H9 (cell line): Measurements from ENCODE around the gene ZFAND3. TPM values are rescaled to one million over a fixed set of nuclear protein-coding genes. Genes with fewer than 3 reads are reported as not detected.

Experiments
- DNase-seq: peaks from one replicate; pipeline ENCODE4 v3.0.0-alpha.2; 2017
- H2AFZ ChIP-seq: one replicate; pipeline ENCODE4 v1.6.1; 2013; ENCODE audit warnings: mild to moderate bottlenecking, low read length, control low read depth, moderate library complexity
- H2AK5ac ChIP-seq: 2 replicates; pipeline ENCODE4 v1.6.1; 2013; ENCODE audit warnings: low read length, control low read depth, mixed read lengths; ENCODE audit not compliant: insufficient read length
- H2BK120ac ChIP-seq: one replicate; pipeline ENCODE4 v1.6.1; 2013; ENCODE audit warnings: low read depth, mild to moderate bottlenecking, low read length, control low read depth, inconsistent platforms; ENCODE audit not compliant: poor library complexity, severe bottlenecking
- H2BK12ac ChIP-seq: 2 replicates; pipeline ENCODE4 v1.6.1; 2013; ENCODE audit warnings: low read length, control low read depth, mixed read lengths, low read depth; ENCODE audit not compliant: insufficient read length
- H2BK15ac ChIP-seq: 2 replicates; pipeline ENCODE4 v1.6.1; 2013; ENCODE audit warnings: low read depth, low read length, control low read depth
- H2BK20ac ChIP-seq: one replicate; pipeline ENCODE4 v1.6.1; 2013; ENCODE audit warnings: low read depth, mild to moderate bottlenecking, low read length, control low read depth, inconsistent platforms; ENCODE audit not compliant: poor library complexity, severe bottlenecking
- H2BK5ac ChIP-seq: 2 replicates; pipeline ENCODE4 v1.6.1; 2013; ENCODE audit warnings: low read length, control low read depth, mixed read lengths; ENCODE audit not compliant: insufficient read length
- H3K14ac ChIP-seq: 2 replicates; pipeline ENCODE4 v1.6.1; 2013; ENCODE audit warnings: low read length, control low read depth; ENCODE audit not compliant: insufficient read depth
- H3K18ac ChIP-seq: 2 replicates; pipeline ENCODE4 v1.6.1; 2013; ENCODE audit warnings: low read depth, mild to moderate bottlenecking, mixed read lengths, low read length, control low read depth; ENCODE audit not compliant: insufficient read length
- H3K23ac ChIP-seq: 2 replicates; pipeline ENCODE4 v1.6.1; 2013; ENCODE audit warnings: low read length, control low read depth, mixed read lengths, low read depth; ENCODE audit not compliant: insufficient read length
- H3K23me2 ChIP-seq: 2 replicates; pipeline ENCODE4 v1.6.1; 2013; ENCODE audit warnings: low read depth, mild to moderate bottlenecking, mixed read lengths, low read length, control low read depth; ENCODE audit not compliant: insufficient read length, poor library complexity, severe bottlenecking
- H3K27ac ChIP-seq: 2 replicates; pipeline ENCODE4 v1.5.1; 2013; ENCODE audit warnings: low read length, control low read depth, mixed read lengths, low read depth; ENCODE audit not compliant: insufficient read length
- H3K27me3 ChIP-seq: 2 replicates; pipeline ENCODE4 v1.6.1; 2013; ENCODE audit warnings: low read length, control low read depth, inconsistent platforms; ENCODE audit not compliant: insufficient read depth
- H3K4ac ChIP-seq: 2 replicates; pipeline ENCODE4 v1.6.1; 2013; ENCODE audit warnings: low read depth, mild to moderate bottlenecking, control low read depth, inconsistent platforms, low read length, moderate library complexity
- H3K4me1 ChIP-seq: 2 replicates; pipeline ENCODE4 v1.6.1; 2013; ENCODE audit warnings: low read length, control low read depth, inconsistent platforms; ENCODE audit not compliant: insufficient read depth
- H3K4me2 ChIP-seq: 2 replicates; pipeline ENCODE4 v1.6.1; 2013; ENCODE audit warnings: low read length, control low read depth, mixed read lengths; ENCODE audit not compliant: insufficient read length, insufficient read depth
- H3K56ac ChIP-seq: 2 replicates; pipeline ENCODE4 v1.6.1; 2013; ENCODE audit warnings: low read depth, mild to moderate bottlenecking, mixed read lengths, low read length, control low read depth; ENCODE audit not compliant: insufficient read length
- H3K79me1 ChIP-seq: 2 replicates; pipeline ENCODE4 v1.6.1; 2013; ENCODE audit warnings: low read depth, mild to moderate bottlenecking, moderate library complexity, low read length, control low read depth, inconsistent platforms; ENCODE audit not compliant: insufficient read depth, poor library complexity, severe bottlenecking
- H3K79me2 ChIP-seq: 2 replicates; pipeline ENCODE4 v1.6.1; 2013; ENCODE audit warnings: low read length, control low read depth, inconsistent platforms; ENCODE audit not compliant: insufficient read depth
- H3K9ac ChIP-seq: 2 replicates; pipeline ENCODE4 v1.6.1; 2013; ENCODE audit warnings: low read length, control low read depth, mixed read lengths; ENCODE audit not compliant: insufficient read length; ENCODE audit errors: extremely low read depth
- H3K9me3 ChIP-seq: one replicate; pipeline ENCODE4 v1.6.1; 2013; ENCODE audit warnings: low read depth, low read length, inconsistent platforms; ENCODE audit not compliant: control insufficient read depth
- H3T11ph ChIP-seq: one replicate; pipeline ENCODE4 v1.6.1; 2013; ENCODE audit warnings: mild to moderate bottlenecking, low read length, control low read depth, inconsistent platforms
- H4K20me1 ChIP-seq: one replicate; pipeline ENCODE4 v1.6.1; 2013; ENCODE audit not compliant: control insufficient read depth, insufficient read length, insufficient read depth
- H4K5ac ChIP-seq: 2 replicates; pipeline ENCODE4 v1.6.1; 2013; ENCODE audit warnings: low read depth, mild to moderate bottlenecking, mixed read lengths, low read length, control low read depth; ENCODE audit not compliant: insufficient read length
- H4K8ac ChIP-seq: replicated peaks from 2 replicates; pipeline ENCODE4 v1.6.1; 2013; ENCODE audit warnings: low read length, control low read depth, mixed read lengths, low read depth; ENCODE audit not compliant: insufficient read length
- H4K91ac ChIP-seq: 2 replicates; pipeline ENCODE4 v1.6.1; 2013; ENCODE audit warnings: low read depth, mild to moderate bottlenecking, moderate library complexity, mixed read lengths, low read length, control low read depth; ENCODE audit not compliant: insufficient read length
- H3K27ac Mint-ChIP-seq, 3 experiments: 2 replicates in 2 of 3; 3 replicates in 1 of 3; pipeline ENCODE4 v1.8.0; 2020 to 2021; ENCODE audit warnings: mixed read lengths in 3 of 3, mild to moderate bottlenecking in 1 of 3, moderate library complexity in 1 of 3
- H3K27me3 Mint-ChIP-seq: 2 replicates; pipeline ENCODE4 v1.8.0; 2021; ENCODE audit warnings: low read depth, mild to moderate bottlenecking, moderate library complexity, mixed read lengths
- H3K36me3 Mint-ChIP-seq, 3 experiments: 2 replicates in 2 of 3; 3 replicates in 1 of 3; pipeline ENCODE4 v1.8.0; 2020 to 2021; ENCODE audit warnings: low read depth in 3 of 3, mixed read lengths in 3 of 3; ENCODE audit not compliant: insufficient read depth in 1 of 3
- H3K4me1 Mint-ChIP-seq, 2 experiments: 2 replicates each; pipeline ENCODE4 v1.8.0; 2020; ENCODE audit warnings: mixed read lengths in 2 of 2
- H3K4me3 Mint-ChIP-seq, 2 experiments: 2 replicates in 1 of 2; 3 replicates in 1 of 2; pipeline ENCODE4 v1.8.0; 2020 to 2021; ENCODE audit warnings: mild to moderate bottlenecking in 2 of 2, mixed read lengths in 2 of 2, moderate library complexity in 1 of 2
- H3K9me3 Mint-ChIP-seq, 2 experiments: 2 replicates in 1 of 2; 3 replicates in 1 of 2; pipeline ENCODE4 v1.8.0; 2020; ENCODE audit warnings: mild to moderate bottlenecking in 2 of 2, mixed read lengths in 2 of 2, moderate library complexity in 1 of 2
- CTCF ChIP-seq: fragments of 200-600 bp; sonication (generic); conservative IDR thresholded peaks from 3 replicates; pipeline ENCODE4 v1.8.0; 2021; ENCODE audit warnings: antibody characterized with exemption, mild to moderate bottlenecking
- WGBS: extraction: QIAGEN DNeasy Blood & Tissue Kit; methylation state at CpG from one replicate; pipeline ENCODE4 v1.1.7; 2013; ENCODE audit warnings: missing lambda C conversion rate, low lambda C conversion rate, mixed read lengths; ENCODE audit not compliant: insufficient read length; ENCODE audit errors: extremely low coverage; 5-methylcytosine and 5-hydroxymethylcytosine counted together
- total RNA-seq: library from RNA; stranded (reverse); gene quantifications from 2 replicates; pipeline ENCODE4 v1.2.1, GENCODE V29; 2021

ZFAND3 gene
- total RNA-seq, 1 experiment from 2014 or later, result 57.7 TPM

- Histone ChIP-seq H2AK5ac (no peak overlapping the region), H3K79me2 (no peaks in the 10 kb centered on the region), H3K79me1 (no peaks in the 10 kb centered on the region), H2BK5ac (no peak overlapping the region), H3K4ac (no peak overlapping the region), H3K18ac (no peak overlapping the region), H2BK15ac (no peak overlapping the region), H3K23me2 (no peaks in the 10 kb centered on the region), H3T11ph (no peak overlapping the region), H4K91ac (no peak overlapping the region), H3K27me3 (no peaks in the 10 kb centered on the region), H3K56ac (no peak overlapping the region), H2BK120ac (no peak overlapping the region), H3K27ac (no peak overlapping the region), H3K4me1 (no peaks in the 10 kb centered on the region), H2BK12ac (no peak overlapping the region), H3K9ac (no peak overlapping the region), H3K14ac (no peak overlapping the region), H3K23ac (no peak overlapping the region), H2AFZ (no peak overlapping the region), H2BK20ac (no peak overlapping the region), H3K4me2 (no peak overlapping the region), H4K5ac (no peak overlapping the region), H3K9me3 (no peaks in the 10 kb centered on the region), H4K8ac (no peak overlapping the region), H4K20me1 (no peaks in the 10 kb centered on the region)
- H3K27me3 Mint-ChIP-seq, result no peaks in the 10 kb centered on the region; the same call in 1 of the 2 replicates
- TF ChIP-seq CTCF, result no peak
- peak overlapping the region in 2 of 3 experiments; percentile 4 to 46; a peak in 1 of 7 replicates for H3K27ac Mint-ChIP-seq
- WGBS, result no CpG with 5 or more reads among the region's 14 CpGs
- DNase-seq, result no peak
- no peak overlapping the region for H3K4me3 Mint-ChIP-seq
- H3K9me3 Mint-ChIP-seq, result no peaks in the 10 kb centered on the region
- peaks cover 0 to 12% (median 4%) of the 10 kb centered on the region in 3 experiments; a peak in 4 of 7 replicates for H3K36me3 Mint-ChIP-seq
- H3K4me1 Mint-ChIP-seq, result peaks cover 1 to 11% of the 10 kb centered on the region in 2 experiments; a peak in 3 of 4 replicates
Measured at GRCh38 chr6:38158762-38159350, 339.3 kb downstream of the ZFAND3 start.
